NCI-H524 treated with DMSO at 0.1 percent for 48 hours (cell line): ENCODE measurements around the gene ANKS1A.

Experiments
- DNase-seq: peaks from one replicate; lab custom pipeline; 2025; lab: John Stamatoyannopoulos, UW

Gene ANKS1A

DNA sequence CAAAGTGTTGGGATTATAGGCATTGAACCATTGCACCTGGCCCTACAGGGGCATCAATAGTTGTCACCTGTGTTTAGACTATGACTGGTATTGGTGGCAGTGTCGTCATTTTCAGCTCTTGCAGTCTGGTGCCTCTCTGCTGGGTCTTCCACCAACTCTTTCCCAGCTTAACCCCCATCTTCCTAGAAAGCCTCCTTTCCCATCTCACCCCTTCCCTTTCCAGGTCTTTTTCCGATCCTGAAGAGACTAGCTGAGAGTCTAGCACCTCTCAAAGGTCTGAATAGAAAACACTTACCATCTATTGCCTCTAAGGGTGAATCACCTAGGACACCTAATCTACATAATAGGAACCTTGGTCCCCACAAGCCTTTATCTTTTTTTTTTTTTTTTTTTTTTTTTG lies 181.1 kb downstream of the ANKS1A start:
- DNase-seq = no peak

DNA sequence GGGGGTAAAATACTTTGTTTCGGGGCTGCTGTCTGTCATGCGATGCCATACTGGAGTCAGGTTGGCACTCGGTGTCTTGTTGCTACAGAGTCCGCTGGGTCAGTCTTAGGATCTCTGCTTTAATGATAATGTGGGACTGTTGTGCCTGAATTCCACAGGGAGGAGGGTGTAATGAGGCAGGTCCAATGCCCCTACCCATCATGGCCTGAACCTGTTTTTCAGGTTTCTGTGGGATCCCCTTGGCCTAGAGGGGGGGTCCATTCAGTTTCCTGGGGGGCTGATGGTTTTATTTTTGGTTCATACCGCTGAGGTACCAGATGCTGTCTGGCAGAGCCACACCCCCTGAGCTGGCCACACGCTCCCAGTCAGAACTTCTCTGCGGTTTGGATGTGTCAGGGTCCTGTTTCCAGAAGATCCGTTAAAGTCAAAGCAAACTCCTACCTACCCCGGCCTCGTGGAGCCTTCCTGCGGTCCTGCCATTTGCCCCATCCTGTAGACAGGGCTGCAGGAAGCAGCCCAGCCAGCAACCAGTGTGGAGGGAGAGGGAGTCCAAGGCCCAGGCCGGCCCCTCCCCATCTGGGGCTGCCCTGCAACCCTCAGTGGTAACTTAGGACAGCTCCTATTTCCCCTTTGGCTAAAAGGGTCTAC lies 182.4 kb downstream of the ANKS1A start:
- no peak for DNase-seq

DNA sequence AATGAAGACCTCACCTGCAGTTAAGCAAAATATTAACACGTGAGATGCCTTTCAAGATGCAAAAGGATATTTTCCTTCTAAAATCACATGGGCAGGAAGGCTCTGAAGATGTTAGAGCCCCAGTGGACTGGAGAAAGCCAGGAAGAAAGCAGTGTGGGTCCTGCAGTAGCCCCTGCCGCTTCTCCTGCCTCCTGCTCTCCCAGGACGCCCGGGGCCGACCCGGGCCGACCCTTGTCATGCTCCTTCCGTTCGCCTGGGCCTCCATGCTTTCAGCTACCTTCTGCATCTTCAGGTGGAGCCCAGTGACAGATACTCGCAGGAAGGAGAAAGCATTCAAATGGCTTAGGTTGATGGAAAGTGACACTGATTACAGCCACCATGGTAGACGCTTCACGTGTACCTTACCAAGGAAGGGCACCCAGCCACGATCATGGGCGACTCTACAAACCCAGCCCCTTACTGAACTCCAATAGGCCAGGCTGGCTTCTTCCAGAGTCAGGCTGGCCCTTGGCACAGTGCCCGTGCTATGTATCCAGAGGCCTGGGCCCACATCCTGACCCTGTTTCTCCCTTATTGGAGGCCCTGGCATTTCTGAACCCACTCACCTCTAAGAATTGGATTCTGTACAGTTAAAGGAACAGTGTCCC lies 183.1 kb downstream of the ANKS1A start:
- no peak for DNase-seq

DNA sequence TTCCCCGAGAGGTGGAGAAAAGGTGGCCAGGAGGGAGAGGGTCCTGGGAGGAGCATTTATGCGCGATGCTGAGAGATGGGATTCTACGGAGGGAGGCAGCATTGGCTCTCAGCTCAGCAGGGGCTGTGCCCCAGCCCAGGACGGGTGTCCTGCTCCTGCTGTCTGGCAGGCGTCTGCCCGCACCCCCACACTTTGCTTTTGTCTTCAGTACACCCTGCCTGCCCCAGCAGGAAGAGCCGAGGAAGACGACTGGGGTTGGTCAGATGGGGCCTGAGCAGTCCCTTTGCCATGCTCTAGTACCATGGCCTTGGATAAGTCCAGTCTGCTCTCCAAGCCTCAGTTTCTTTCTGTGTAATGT lies 183.6 kb downstream of the ANKS1A start:
- DNase-seq = no peak

DNA sequence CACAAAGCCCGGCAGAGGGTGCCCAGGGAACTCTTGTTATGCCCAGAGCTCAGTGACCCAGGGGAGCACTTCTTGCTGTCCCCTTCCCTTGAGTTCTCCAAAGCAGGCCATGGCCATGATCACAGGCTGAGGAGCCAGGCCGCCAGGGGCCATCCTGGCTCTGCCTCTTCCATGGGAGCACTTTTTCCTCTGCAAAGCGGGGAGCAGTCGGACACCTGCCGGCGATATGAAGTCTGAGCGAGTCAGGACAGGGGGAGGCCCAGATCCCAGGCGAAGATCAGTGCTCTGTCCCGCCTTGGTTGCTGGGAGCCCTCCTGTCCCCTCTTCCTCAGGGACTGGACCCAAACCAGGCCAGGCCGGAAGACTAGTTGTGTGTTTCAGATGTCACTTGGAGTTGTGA lies 184.2 kb downstream of the ANKS1A start:
- DNase-seq = no peak

DNA sequence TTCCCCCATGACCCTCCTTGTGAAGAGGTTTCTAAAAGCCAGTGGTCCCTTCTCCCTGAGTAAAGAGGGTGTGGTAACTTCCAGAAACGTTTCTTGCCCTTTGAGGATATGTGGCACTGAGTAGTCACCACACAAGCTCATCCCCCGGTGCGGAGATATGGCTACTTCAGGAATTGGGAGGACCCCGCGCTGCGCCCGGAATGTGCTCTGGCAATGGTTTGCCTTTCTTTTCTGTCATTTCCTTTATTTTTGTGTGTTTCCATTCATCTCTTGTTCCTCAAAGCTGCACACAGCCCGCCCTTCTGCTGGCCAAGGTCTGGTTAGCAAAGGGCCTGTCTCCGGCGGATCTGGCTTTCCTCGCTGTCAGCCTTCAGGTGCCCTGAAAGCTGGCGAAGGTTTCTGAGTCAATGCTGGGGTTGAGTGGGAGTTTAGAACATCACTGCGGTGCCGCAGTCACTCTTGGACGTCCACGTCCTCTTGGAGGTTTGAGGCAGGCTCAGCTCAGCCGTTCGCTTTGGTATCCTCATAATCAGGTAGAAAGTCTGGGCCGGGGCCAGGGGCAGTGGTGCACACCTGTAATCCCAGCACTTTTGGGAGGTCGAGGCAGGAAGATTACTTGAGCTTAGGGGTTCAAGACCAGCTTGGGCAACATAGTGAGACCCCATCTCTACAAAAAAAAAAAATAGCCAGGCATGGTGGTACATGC lies 184.9 kb downstream of the ANKS1A start:
- no peak for DNase-seq

DNA sequence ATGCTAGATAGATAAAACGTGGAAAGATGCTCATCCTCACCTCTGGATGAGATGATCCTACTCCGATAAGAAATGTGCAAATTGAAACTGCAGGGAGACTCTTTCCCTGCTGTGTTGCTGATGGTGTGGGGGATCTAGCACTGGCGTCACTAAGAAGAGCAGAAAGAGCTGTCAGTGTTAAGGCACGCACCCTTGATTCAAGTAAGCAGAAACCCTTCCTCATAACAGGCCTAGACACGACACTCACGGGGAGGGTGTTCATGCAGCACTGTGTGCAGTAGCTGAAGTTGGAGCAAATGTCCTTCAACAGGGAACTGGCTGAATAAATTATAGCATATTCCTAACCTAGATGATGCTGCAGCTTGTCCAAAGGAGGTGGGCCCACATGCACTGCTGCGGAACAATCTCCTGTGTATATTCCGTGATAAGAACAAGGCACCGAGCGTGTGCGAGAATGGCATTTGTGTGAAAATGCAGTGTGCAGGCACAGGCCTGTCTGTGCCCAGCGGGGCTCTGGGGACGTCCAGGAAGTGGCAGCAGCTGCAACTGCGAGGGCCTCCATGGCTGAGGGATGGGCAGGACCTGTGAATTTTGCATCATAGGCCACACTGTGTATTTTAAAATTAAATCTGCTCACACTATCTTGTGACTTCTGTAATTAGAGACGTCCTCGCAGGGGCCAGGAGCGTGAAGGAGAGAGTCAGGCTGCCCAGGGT lies 188.1 kb downstream of the ANKS1A start:
- no peak for DNase-seq

DNA sequence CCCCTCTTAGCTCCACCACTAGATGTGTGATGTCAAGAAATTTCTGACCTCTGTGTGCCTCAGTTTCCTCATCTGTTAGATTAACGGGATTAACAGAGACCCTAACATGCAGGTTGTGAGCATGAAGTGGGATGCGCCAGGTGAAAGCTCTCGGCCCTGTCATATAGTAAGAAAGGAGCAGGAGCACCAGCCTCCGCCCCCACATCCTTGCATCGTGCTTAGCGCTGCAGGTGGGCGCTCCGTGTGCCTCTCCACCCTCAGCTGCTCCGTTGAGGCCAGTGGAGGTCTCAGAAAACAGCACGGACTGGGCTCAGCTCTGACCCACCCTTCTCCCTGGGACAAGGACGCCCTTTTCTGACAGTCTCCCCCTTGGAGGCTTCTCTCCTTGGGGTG lies 188.7 kb downstream of the ANKS1A start:
- DNase-seq = no peak

DNA sequence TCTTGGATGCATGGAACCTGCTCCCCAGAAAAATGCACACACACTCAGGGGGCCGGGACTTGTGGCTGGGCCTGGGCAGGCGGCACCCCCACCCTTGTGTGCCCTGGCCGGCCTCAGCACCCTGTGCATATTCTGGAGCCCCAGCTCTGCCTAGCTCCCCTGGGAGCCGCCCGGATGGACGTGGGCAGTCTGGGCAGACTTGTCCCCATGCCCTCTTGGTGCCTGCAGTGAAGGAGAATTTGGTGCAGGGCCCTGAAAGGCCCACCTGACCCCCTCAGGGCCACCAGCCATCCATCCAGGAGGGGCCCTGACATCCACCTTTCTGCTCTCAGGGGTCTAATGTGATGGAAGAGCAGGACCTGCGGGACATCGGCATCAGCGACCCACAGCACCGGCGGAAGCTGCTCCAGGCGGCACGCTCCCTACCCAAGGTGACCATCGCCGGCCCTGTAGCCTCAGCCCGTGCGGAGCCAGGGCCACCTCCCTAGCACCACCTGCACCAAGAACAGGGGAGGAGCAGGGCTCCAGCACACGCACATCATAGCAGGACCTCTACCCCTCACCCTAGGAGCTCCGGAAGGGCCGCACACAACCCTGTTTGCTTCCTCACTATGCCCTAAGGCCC lies 189.3 kb downstream of the ANKS1A start:
- DNase-seq = no peak

DNA sequence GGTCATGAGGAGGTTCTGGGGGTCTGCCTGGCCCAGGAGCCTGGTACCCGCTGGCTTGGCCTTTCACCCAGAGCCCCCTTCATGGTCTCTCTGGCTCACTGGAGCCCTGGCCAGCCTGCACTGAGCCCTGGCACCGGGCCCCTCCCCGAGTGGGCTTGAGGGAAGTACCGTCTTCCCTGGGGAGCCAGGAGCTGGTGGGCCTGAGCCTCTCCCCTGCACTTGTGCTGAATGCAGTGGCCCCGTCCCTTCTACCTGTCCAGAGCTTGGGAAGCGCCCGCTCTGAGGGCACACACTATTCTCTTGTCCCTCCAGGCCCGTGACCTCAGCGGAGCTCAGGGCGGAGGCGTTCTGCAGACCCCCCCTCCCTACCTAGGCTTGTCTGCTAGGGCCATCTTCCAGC lies 189.8 kb downstream of the ANKS1A start:
- DNase-seq = no peak

DNA sequence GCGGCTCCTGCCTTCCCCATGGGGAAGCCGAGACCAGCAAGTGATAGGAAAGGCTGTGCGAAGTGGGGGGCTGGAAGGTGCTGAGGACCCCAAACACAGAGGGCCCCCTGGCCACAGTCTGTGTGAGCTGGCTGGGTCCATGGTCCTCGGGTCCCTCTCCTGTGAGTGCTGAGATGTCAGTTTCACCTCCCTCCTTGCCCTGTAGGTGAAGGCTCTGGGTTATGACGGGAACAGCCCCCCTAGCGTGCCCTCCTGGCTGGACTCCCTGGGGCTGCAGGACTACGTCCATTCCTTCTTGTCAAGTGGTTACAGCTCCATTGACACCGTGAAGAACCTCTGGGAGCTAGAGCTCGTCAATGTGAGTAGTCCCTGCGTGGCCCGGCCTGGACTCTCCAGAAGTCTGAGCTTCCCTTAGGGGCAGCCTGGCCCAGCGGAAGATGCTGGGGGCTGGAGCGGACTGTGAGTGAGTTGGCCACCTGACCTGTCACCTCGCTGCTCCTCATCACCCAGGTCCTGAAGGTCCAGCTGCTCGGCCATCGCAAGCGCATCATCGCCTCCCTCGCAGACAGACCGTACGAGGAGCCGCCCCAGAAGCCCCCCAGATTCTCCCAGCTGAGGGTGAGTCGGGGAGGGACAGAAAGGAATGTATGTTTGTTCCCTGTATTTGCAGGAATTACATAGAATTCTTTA lies 190.4 kb downstream of the ANKS1A start:
- DNase-seq = no peak

DNA sequence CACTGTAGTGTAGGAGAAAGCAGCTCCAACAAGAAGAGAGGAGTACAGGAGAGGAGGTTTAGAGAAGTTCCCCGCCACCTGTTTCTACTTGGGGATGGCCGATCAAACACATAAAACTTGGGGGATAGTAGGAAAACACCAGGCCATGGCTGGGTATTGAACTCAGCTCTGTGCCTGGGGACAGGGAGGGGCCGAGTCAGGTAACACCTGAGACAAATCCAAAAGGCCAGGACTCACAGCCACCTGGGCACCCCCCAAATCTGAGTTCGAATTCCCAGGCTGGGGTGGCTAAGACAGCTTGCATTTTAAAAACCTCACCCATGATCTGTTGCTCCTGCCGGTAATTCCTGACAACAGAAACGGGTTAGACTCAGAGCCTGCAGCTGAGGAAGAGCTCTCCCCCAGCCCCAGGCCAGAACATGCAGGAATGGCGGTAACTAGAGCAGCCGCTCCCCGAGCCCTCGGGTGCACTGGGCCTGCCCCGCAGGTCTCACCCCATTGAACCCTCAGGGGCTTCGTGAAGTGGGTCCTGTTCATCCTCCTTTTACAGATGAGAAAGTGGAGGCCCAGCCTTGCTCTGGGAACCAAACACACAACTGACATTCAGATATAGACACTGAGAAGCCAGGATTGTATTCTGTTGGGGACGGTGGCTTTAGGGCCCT lies 191.1 kb downstream of the ANKS1A start:
- DNase-seq = no peak

DNA sequence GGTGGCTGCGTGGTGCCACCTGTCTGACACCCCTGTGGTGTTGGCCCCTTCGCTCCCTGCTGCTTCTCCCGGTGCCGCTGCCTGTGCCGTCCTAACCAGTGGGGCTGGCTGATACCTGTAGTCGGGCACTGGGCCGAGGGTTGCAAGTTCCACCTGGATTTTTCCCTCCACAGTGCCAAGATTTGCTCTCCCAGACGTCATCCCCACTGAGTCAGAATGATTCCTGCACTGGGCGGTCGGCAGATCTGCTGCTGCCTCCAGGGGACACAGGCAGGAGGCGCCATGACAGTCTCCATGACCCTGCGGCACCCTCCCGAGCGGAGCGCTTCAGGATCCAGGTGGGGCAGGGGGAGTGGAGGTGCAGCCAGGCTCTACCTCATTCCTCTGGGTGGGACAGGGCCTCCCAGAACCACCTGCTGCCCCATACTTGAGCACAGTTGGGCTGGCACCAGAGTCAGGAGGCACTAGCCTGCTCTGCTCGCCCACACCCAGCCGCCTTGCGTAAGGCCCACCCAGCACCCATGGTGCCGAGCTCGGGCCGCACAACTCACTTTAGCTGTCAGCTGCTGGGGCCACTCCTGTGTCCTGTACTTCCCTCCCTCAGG lies 191.9 kb downstream of the ANKS1A start:
- no peak for DNase-seq

DNA sequence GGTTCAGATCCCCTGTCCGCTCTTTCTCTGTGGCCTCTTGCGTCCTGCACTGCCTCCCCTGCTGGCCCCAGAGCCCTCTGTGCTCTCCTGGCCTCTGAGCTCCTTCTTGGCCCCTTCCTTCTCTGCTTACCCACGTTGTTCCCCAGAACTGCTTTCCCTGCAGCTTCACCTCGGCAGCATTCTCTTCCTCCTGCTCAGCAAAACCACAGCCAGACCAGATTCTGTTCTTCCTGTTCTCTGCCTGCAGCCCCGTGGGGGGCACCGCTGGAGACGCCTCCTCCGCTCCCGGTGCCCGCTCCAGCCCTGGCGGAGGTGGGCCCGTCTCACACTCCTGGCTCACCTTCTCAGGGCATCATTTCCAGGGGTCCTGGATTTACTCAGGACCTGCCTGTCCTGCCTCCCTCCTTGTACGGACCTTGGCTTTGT lies 192.4 kb downstream of the ANKS1A start:
- DNase-seq = no peak

DNA sequence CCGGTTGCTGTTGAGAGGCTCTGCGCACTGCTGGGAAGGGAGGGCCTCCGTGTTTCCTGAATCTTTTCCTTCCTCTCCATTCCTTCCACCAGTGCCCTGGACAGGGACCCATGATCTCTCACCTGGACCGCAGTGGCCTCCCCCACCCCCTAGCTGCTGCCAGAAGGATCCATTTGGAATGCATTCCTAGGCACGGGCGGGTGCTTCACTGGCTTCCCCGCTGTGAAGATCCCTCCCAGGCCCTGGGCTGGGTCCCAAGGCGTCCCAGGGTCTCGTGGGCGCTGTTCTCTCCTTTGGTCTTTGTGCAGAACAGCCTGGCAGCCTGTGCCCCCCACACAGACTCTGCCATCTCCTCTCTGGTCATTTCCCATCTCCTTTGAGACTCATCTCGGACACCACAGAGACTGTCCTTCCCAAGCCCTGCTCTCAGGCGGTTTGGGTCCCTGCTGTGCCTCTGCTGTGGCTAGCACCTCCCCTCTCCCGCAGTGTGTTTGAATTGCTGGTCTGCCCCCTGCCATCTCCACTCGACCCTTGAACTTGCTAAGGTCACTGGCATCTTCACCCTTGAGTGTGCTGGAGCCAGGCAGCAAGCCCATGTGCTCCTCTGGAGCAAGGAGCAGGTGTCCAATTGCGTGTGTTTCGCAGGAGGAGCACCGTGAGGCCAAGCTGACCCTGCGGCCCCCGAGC lies 193.1 kb downstream of the ANKS1A start:
- no peak for DNase-seq

DNA sequence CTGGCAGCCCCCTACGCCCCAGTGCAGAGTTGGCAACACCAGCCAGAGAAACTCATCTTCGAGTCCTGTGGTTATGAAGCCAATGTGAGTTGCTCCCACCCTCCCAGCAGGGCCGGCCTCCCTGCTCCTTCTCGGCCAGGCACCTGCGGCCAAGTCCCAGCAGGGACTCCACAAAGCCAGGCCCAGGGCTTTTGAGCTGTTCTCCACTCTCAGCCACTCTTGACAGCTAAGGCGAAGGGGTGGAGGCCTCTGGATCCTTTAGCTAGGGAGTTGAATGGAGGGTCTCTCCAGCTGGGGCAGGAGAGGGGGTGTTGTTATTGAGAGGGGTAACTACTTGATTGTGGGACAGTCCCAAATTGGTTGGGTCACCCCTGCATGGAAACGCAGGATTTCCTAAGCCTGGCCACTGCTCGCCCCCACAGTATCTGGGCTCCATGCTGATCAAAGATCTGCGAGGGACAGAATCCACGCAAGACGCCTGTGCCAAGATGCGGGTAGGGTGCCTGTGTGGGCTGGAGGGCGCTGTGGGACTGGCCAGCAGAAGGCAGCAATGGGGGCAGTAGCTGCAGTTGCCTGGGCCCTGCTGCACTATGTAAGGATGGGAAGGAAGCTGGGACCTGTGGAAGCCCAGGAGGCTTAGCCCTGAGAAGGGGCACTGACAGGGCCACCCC lies 193.8 kb downstream of the ANKS1A start:
- DNase-seq = no peak

DNA sequence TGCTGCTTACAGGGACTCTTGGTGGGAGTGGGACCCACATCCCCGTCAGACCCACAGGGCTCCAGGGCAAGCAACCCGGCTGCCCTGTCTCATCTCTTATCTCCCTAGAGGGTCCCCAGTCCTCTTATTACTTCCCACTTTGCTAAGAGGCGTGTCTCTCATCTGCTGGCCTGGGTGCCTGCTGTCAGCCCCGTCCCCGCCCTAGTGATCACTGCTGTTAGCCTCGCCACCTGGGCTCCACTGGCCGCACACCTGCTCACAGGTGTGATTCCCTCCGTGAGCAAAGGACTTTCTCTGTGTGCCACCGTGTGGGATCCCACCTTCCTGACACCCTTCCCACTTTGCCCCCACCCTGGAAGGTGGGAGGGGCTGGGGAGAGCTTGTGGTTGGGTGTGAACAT lies 194.5 kb downstream of the ANKS1A start:
- no peak for DNase-seq

DNA sequence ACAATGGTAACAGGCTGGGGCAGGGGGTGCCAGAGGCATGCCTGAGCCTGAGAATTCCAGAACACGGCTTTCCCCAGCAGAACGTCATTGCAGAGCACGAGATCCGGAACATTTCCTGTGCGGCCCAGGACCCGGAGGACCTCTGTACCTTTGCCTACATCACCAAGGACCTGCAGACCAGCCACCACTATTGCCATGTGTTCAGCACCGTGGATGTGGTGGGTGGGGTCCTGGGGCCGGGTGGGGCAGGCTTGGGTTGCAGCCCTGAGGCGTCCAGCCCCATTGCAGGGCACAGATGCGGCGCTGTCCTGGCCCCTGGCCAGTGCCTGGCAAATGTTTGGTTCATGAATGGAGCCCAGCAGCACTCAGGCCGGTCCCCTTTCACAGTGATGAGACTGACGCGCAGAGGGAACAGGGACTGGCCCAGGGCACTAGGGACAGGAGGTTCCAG lies 195.0 kb downstream of the ANKS1A start:
- DNase-seq = no peak

DNA sequence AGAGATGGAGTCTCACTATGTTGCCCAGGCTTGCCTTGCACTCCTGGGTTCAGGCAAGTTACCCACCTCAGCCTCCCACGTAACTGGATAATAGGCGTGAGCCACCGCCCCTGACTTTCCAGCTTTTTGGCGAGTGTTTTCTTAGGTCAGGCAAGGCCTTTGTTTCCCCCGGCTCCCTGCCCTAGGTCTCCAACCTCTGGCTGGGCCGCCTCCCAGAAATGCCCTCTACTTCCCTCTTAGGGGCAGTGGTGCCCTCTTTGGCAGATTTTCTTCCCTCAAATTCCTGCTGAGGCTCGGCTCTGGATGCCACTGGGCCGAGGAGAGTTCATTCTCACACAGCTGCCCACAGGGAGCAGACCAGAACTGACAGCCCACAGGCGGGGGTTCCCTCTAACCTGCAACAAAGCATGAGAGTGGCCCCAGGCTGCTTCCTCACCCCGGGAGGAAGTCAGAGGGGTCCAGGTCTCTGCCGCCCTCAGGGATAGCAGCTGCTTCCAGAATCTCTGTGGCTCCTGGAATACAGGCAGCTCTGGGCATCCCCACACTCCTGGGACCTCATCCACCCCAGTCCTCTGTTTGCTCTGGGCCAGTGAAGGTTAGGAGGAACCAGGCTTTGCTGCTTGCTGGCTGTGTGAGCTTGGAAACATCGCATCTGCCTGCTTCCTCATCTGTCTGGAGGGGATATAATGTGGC lies 195.6 kb downstream of the ANKS1A start:
- DNase-seq = no peak
